ENCODE measurements around the gene KLHDC10. TPM values are rescaled to one million over a fixed set of nuclear protein-coding genes. Genes with fewer than 3 reads are reported as not detected.

Gene KLHDC10
- total and polyA plus RNA-seq, 2 experiments from 2014 or later = 7.2 to 29.0 TPM

- H4K20me1 ChIP-seq (ENCODE audit: insufficient read depth, poor library complexity, severe bottlenecking) = peaks cover 10% of the 10 kb centered on the region
- TF ChIP-seq EZH2 (IDR thresholded peaks at IDR 0.05; ENCODE audit: borderline replicate concordance) (no peak), EZH2phosphoT487 (IDR thresholded peaks at IDR 0.05; ENCODE audit: low read depth, severe bottlenecking, unreplicated experiment) (no peak), CTCF (IDR thresholded peaks at IDR 0.05; ENCODE audit: poor library complexity) (no peak)
- no peak overlapping the region for H3K27ac ChIP-seq
- H3K4me1 ChIP-seq (ENCODE audit: insufficient read depth) = no peaks in the 10 kb centered on the region
- H2AFZ ChIP-seq = no peak overlapping the region
- no peaks in the 10 kb centered on the region for H3K9me3 ChIP-seq (ENCODE audit: low read depth)
- H3K9me2 ChIP-seq (replicated peaks; ENCODE audit: insufficient read depth) = no peaks in the 10 kb centered on the region
- H3K4me3 ChIP-seq = no peak overlapping the region
- H3K27me3 ChIP-seq = no peaks in the 10 kb centered on the region
- DNase-seq (ENCODE audit: low spot score) = no peak
- no peaks in the 10 kb centered on the region for H3K36me3 ChIP-seq (replicated peaks; ENCODE audit: insufficient read depth, low read depth)
- peaks cover 97% of the 10 kb centered on the region for H3K79me2 ChIP-seq
- no peak overlapping the region for H3K4me2 ChIP-seq
Measured at GRCh38 chr7:130086938-130087337, 16.6 kb downstream of the KLHDC10 start.

GRCh38 chr7:130087364-130087763 is 17.0 kb downstream of the KLHDC10 start:
- H2AFZ ChIP-seq = no peak overlapping the region
- no peaks in the 10 kb centered on the region for H3K36me3 ChIP-seq (replicated peaks; ENCODE audit: insufficient read depth, low read depth)
- no peak overlapping the region for H3K4me2 ChIP-seq
- no peaks in the 10 kb centered on the region for H3K27me3 ChIP-seq
- 62% methylated on average over 1 of the region's 1 CpG for WGBS (ENCODE audit: low lambda C conversion rate, missing lambda C conversion rate)
- H3K9me3 ChIP-seq (ENCODE audit: low read depth) = no peaks in the 10 kb centered on the region
- TF ChIP-seq EZH2phosphoT487 (IDR thresholded peaks at IDR 0.05; ENCODE audit: low read depth, severe bottlenecking, unreplicated experiment) = no peak
- no peak for TF ChIP-seq CTCF (IDR thresholded peaks at IDR 0.05; ENCODE audit: poor library complexity)
- TF ChIP-seq EZH2 (IDR thresholded peaks at IDR 0.05; ENCODE audit: borderline replicate concordance) = no peak
- no peaks in the 10 kb centered on the region for H3K9me2 ChIP-seq (replicated peaks; ENCODE audit: insufficient read depth)
- H3K4me3 ChIP-seq = no peak overlapping the region
- DNase-seq (ENCODE audit: low spot score) = no peak
- peaks cover 6% of the 10 kb centered on the region for H4K20me1 ChIP-seq (ENCODE audit: insufficient read depth, poor library complexity, severe bottlenecking)
- no peak overlapping the region for H3K27ac ChIP-seq
- no peaks in the 10 kb centered on the region for H3K4me1 ChIP-seq (ENCODE audit: insufficient read depth)
- peaks cover 97% of the 10 kb centered on the region for H3K79me2 ChIP-seq

- 79% methylated on average over 4 of the region's 4 CpGs for WGBS (ENCODE audit: low lambda C conversion rate, missing lambda C conversion rate)
- H3K4me1 ChIP-seq (ENCODE audit: insufficient read depth) = no peaks in the 10 kb centered on the region
- H4K20me1 ChIP-seq (ENCODE audit: insufficient read depth, poor library complexity, severe bottlenecking) = no peaks in the 10 kb centered on the region
- DNase-seq (ENCODE audit: low spot score) = no peak
- no peaks in the 10 kb centered on the region for H3K9me3 ChIP-seq (ENCODE audit: low read depth)
- no peak overlapping the region for H3K4me2 ChIP-seq
- H3K36me3 ChIP-seq (replicated peaks; ENCODE audit: insufficient read depth, low read depth) = no peaks in the 10 kb centered on the region
- no peak overlapping the region for H2AFZ ChIP-seq
- no peak overlapping the region for H3K4me3 ChIP-seq
- no peak overlapping the region for H3K27ac ChIP-seq
- peaks cover 95% of the 10 kb centered on the region for H3K79me2 ChIP-seq
- no peaks in the 10 kb centered on the region for H3K27me3 ChIP-seq
- no peak for TF ChIP-seq EZH2phosphoT487 (IDR thresholded peaks at IDR 0.05; ENCODE audit: low read depth, severe bottlenecking, unreplicated experiment)
- TF ChIP-seq CTCF (IDR thresholded peaks at IDR 0.05; ENCODE audit: poor library complexity) = no peak
- no peak for TF ChIP-seq EZH2 (IDR thresholded peaks at IDR 0.05; ENCODE audit: borderline replicate concordance)
- no peaks in the 10 kb centered on the region for H3K9me2 ChIP-seq (replicated peaks; ENCODE audit: insufficient read depth)
Measured at GRCh38 chr7:130090745-130091532, 20.6 kb downstream of the KLHDC10 start.
